ENCODE results near the gene PROM1.

Gene PROM1

GRCh38 chr4:16025268-16025667 lies 58.6 kb downstream of the PROM1 start:
- peaks cover 34% of the 10 kb centered on the region for H3K4me1 ChIP-seq (ENCODE audit: insufficient read depth, low read length, poor library complexity, severe bottlenecking)
- no peaks in the 10 kb centered on the region for H3K9me3 ChIP-seq (ENCODE audit: insufficient read depth, low read depth, low read length)
- no peak overlapping the region for H2AFZ ChIP-seq (ENCODE audit: low read length)
- no peaks in the 10 kb centered on the region for H3K9me2 ChIP-seq (replicated peaks; ENCODE audit: low read depth, low read length)
- no peak overlapping the region for H3K4me3 ChIP-seq (ENCODE audit: low read length, poor library complexity, severe bottlenecking)
- H4K20me1 ChIP-seq (ENCODE audit: insufficient read depth, low read length, poor library complexity, severe bottlenecking), result no peaks in the 10 kb centered on the region
- H3K4me2 ChIP-seq (ENCODE audit: low read depth, low read length, poor library complexity, severe bottlenecking), result no peak overlapping the region
- TF ChIP-seq CTCF (conservative IDR thresholded peaks at IDR 0.05; ENCODE audit: low read length) (no peak), EZH2phosphoT487 (IDR thresholded peaks at IDR 0.05; ENCODE audit: borderline replicate concordance) (no peak)
- no peaks in the 10 kb centered on the region for H3K27me3 ChIP-seq (ENCODE audit: insufficient read depth, low read length, poor library complexity, severe bottlenecking)
- no peaks in the 10 kb centered on the region for H3K36me3 ChIP-seq (ENCODE audit: insufficient read depth, low read length)
- H3F3A ChIP-seq (ENCODE audit: low read depth), result no peaks in the 10 kb centered on the region
- no peaks in the 10 kb centered on the region for H3K79me2 ChIP-seq (ENCODE audit: insufficient read depth, low read length)
- no peak overlapping the region for H3K9ac ChIP-seq (ENCODE audit: low read depth, low read length, poor library complexity, severe bottlenecking)

GRCh38 chr4:16023776-16024408 lies 59.9 kb downstream of the PROM1 start:
- Histone ChIP-seq H4K20me1 (ENCODE audit: insufficient read depth, low read length, poor library complexity, severe bottlenecking) (no peaks in the 10 kb centered on the region), H3K4me1 (ENCODE audit: insufficient read depth, low read length, poor library complexity, severe bottlenecking) (peaks cover 24% of the 10 kb centered on the region), H3K4me2 (ENCODE audit: low read depth, low read length, poor library complexity, severe bottlenecking) (no peak overlapping the region), H3K79me2 (ENCODE audit: insufficient read depth, low read length) (no peaks in the 10 kb centered on the region), H3K27me3 (ENCODE audit: insufficient read depth, low read length, poor library complexity, severe bottlenecking) (no peaks in the 10 kb centered on the region), H3K9me2 (replicated peaks; ENCODE audit: low read depth, low read length) (no peaks in the 10 kb centered on the region), H2AFZ (ENCODE audit: low read length) (no peak overlapping the region), H3K9me3 (ENCODE audit: insufficient read depth, low read depth, low read length) (no peaks in the 10 kb centered on the region), H3K9ac (ENCODE audit: low read depth, low read length, poor library complexity, severe bottlenecking) (no peak overlapping the region), H3K4me3 (ENCODE audit: low read length, poor library complexity, severe bottlenecking) (no peak overlapping the region), H3K36me3 (ENCODE audit: insufficient read depth, low read length) (no peaks in the 10 kb centered on the region), H3F3A (ENCODE audit: low read depth) (no peaks in the 10 kb centered on the region)
- TF ChIP-seq EZH2phosphoT487 (IDR thresholded peaks at IDR 0.05; ENCODE audit: borderline replicate concordance), result no peak

- H3K9me3 ChIP-seq (ENCODE audit: insufficient read depth, low read depth, low read length), result no peaks in the 10 kb centered on the region
- no peak overlapping the region for H2AFZ ChIP-seq (ENCODE audit: low read length)
- H4K20me1 ChIP-seq (ENCODE audit: insufficient read depth, low read length, poor library complexity, severe bottlenecking), result no peaks in the 10 kb centered on the region
- no peak overlapping the region for H3K4me3 ChIP-seq (ENCODE audit: low read length, poor library complexity, severe bottlenecking)
- H3K9me2 ChIP-seq (replicated peaks; ENCODE audit: low read depth, low read length), result no peaks in the 10 kb centered on the region
- no peak overlapping the region for H3K4me2 ChIP-seq (ENCODE audit: low read depth, low read length, poor library complexity, severe bottlenecking)
- H3K79me2 ChIP-seq (ENCODE audit: insufficient read depth, low read length), result no peaks in the 10 kb centered on the region
- H3K27me3 ChIP-seq (ENCODE audit: insufficient read depth, low read length, poor library complexity, severe bottlenecking), result no peaks in the 10 kb centered on the region
- peaks cover 16% of the 10 kb centered on the region for H3K4me1 ChIP-seq (ENCODE audit: insufficient read depth, low read length, poor library complexity, severe bottlenecking)
- H3F3A ChIP-seq (ENCODE audit: low read depth), result no peaks in the 10 kb centered on the region
- H3K36me3 ChIP-seq (ENCODE audit: insufficient read depth, low read length), result no peaks in the 10 kb centered on the region
- H3K9ac ChIP-seq (ENCODE audit: low read depth, low read length, poor library complexity, severe bottlenecking), result no peak overlapping the region
- TF ChIP-seq EZH2phosphoT487 (IDR thresholded peaks at IDR 0.05; ENCODE audit: borderline replicate concordance) (no peak), CTCF (conservative IDR thresholded peaks at IDR 0.05; ENCODE audit: low read length) (no peak)
These were observed 61.8 kb downstream of the PROM1 start for GRCh38 chr4:16021804-16022560.
